Measurements from ENCODE around the gene APLNR.

APLNR gene

GRCh38 chr11:57251037-57251436, 14.0 kb upstream of the APLNR start:
- DNase-seq, result no peak

- DNase-seq, result peak; percentile 25 to 78
Measured at GRCh38 chr11:57249384-57250319, 12.6 kb upstream of the APLNR start.

- DNase-seq, result peak in 1 of 2 donors; percentile 12
Measured at GRCh38 chr11:57248780-57249383, 11.8 kb upstream of the APLNR start.

- DNase-seq, result no peak
Measured at GRCh38 chr11:57244911-57245310, 7.9 kb upstream of the APLNR start.

- DNase-seq, result no peak
Measured at GRCh38 chr11:57241353-57241972, 4.4 kb upstream of the APLNR start.

GRCh38 chr11:57240757-57241156, 3.7 kb upstream of the APLNR start:
- no peak for DNase-seq

- no peak for DNase-seq
Measured at GRCh38 chr11:57240007-57240406, 3.0 kb upstream of the APLNR start.

- DNase-seq, result no peak
Measured at GRCh38 chr11:57239348-57239747, 2.3 kb upstream of the APLNR start.

- DNase-seq, result no peak
Measured at GRCh38 chr11:57235761-57236703, 1.0 kb downstream of the APLNR start.

GRCh38 chr11:57233702-57234101, 3.3 kb downstream of the APLNR start:
- DNase-seq, result no peak

GRCh38 chr11:57231539-57232253, 5.4 kb downstream of the APLNR start:
- DNase-seq, result no peak

- no peak for DNase-seq
Measured at GRCh38 chr11:57230791-57231538, 6.1 kb downstream of the APLNR start.

GRCh38 chr11:57230316-57230715, 6.7 kb downstream of the APLNR start:
- no peak for DNase-seq

GRCh38 chr11:57228600-57228999, 8.4 kb downstream of the APLNR start:
- no peak for DNase-seq

GRCh38 chr11:57224537-57224936, 12.5 kb downstream of the APLNR start:
- no peak for DNase-seq

GRCh38 chr11:57224128-57224527, 12.9 kb downstream of the APLNR start:
- DNase-seq, result no peak

GRCh38 chr11:57223601-57224000, 13.4 kb downstream of the APLNR start:
- DNase-seq, result no peak

- DNase-seq, result no peak
Measured at GRCh38 chr11:57222239-57222638, 14.8 kb downstream of the APLNR start.

- peak; percentile 54 to 61 for DNase-seq
Measured at GRCh38 chr11:57219021-57219627, 17.9 kb downstream of the APLNR start.

- no peak for DNase-seq
Measured at GRCh38 chr11:57217053-57217452, 20.0 kb downstream of the APLNR start.

- no peak for DNase-seq
Measured at GRCh38 chr11:57216463-57216862, 20.6 kb downstream of the APLNR start.

All from inflammatory macrophage treated with lipopolysaccharide for 1 hour (primary cell).